Activated CD8-positive, alpha-beta memory T cell treated with anti-CD3 and anti-CD28 coated beads for 24 hours (primary cell): Measurements from ENCODE around the gene GALE.
"Not testable (repeated sequence)": the region's sequence is repeated elsewhere in the genome, so short reads cannot be mapped to it uniquely, and the experiment has no call there.

ENCODE experiments used
- DNase-seq: peaks from one replicate; pipeline ENCODE4 v3.0.0-alpha.2; 2020

The GALE gene

DNA sequence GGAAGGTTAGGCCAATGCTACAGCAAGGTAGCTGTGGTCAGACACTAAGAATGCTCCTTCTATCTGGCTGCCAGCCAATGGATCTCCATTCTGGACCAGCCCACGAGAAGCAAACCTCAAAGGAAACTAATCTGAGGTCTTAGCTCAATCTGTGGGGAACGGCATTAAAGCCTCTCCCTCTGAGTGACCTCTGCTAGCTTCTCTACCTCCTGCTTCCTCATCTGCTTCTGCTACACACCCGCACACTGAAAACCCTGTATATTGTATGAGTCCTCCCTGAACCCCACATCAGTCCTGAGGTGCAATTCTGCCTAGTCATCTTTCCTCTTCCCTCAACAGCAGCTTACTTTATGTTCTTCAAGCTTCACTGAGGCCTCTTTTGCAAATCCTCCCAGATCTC lies 6.9 kb upstream of the GALE start:
- no peak for DNase-seq

DNA sequence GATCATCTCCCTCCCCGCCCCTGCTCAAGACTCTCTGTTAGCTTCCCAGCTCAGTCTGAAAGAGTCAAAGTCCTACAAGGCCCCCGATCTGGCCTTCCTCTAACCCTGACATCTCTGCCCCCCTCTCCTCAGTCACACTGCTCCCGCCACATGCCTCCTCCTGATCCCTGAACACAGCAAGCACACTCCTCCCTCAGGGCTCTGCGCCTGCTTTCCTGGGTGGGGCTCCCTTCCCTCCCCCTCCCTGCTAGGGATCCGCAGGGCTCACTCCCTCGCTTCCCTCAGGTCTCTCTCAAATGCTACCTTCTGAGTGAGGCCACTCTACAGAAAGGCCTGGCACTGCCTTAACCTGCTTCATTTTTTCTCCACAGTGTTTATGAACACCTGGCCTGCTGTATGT lies 5.7 kb upstream of the GALE start:
- no peak for DNase-seq

DNA sequence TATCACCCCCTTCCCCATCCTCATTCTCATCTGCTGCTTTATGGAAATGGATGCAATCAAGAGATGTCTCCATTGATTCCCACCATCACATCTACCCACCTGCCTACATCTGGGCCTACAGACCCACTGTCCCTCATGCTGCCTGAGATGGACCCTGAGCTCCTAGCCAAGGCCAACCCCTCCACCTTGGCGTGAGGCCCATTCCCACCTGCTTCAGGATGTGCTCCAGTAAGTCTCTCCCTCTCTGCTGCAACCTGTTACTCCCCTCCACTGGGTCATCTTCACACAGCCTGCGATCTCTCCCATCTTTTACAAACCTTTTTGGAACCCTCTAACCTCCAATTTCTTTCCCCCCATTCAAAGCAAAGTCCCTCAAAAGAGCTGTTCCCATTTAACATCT lies 4.5 kb upstream of the GALE start:
- DNase-seq = no peak

DNA sequence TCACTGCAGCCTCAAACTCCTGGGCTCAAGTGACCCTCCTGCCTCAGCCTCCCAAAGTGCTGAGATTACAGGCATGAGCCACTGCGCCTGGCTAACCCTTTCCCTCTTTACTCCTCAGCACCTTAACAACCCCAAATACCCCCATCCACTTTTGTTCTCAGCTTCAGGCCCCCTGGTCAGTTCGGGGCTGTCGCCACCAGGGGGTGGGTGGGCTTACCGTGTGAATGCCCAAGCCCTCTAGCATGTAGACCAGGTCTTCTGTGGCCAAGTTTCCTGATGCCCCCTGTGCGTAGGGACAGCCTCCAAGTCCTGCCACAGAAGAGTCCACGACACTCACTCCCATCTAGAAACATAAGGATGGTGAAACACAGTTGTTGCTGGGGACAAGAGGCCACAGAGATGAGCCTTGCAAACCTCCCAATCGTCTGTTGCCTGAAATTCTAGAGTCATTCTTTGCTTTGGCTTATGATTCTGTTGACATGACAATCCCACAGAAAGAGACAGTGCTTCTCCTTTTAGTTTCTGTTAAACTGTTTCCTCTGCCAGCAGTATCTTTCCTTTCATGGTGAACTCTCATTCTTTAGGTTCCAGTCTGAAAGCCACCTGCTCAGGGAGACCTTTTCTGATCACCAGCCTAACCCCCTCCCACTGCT lies 3.8 kb upstream of the GALE start:
- no peak for DNase-seq

DNA sequence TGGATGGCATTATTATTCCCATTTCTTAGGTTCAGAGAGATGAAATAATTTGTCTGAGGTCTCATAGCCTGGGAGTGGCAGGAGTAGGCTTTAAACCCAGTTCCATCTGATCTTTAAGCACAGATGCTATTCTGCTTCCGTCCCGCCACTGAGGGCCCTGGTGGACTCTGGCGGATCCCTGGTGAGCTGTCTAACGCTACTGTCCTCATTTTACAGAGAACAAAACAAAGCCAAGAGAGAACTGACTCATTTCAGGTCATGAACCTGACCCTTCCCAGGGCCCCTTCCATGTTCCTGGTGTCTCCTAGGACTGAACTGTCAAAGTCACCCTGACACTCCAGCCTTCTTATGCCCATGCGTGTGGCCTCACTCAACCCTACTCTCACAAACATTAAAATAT lies 3.1 kb upstream of the GALE start:
- no peak for DNase-seq

DNA sequence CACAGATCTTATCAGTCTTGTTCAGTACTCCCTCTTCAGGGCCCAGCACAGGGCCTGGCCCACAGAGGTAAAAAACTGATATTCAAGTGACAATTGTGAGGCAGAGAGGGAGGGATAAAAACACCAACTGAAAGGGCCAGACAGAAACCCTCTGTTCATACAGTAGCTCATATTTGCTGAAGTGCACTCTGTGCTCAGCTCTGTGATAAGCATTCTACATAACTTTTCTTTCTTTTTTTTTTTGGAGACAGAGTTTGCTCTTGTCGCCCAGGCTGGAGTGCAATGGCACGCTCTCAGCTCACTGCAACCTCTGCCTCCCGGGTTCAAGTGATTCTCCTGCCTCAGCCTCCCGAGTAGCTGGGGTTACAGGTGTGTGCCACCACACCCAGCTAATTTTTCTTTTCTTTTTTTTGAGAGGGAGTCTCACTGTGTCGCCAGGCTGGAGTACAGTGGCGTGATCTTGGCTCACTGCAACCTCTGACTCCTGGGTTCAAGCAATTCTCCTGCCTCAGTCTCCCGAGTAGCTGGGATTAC lies 2.3 kb upstream of the GALE start:
- not testable (repeated sequence) for DNase-seq

DNA sequence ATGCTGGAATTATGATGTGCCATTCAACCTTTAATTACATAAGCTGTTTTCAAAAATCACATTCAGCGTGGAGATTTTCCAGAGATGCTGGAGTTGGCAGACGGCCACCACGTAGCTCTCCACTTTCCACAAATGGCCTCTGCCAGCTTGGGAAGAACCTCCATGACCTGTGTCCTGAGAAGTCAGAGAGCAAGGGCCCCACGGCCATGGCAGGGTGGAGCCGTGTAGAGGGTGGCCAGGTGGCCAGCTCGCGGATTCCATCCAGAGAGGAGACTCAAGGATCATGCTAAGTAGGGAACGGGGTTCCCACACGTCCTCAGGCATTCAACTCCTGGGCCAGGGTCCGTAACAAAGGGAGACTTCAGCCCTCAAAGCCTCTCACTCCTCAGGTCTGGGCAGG lies 1.3 kb upstream of the GALE start:
- DNase-seq = no peak

DNA sequence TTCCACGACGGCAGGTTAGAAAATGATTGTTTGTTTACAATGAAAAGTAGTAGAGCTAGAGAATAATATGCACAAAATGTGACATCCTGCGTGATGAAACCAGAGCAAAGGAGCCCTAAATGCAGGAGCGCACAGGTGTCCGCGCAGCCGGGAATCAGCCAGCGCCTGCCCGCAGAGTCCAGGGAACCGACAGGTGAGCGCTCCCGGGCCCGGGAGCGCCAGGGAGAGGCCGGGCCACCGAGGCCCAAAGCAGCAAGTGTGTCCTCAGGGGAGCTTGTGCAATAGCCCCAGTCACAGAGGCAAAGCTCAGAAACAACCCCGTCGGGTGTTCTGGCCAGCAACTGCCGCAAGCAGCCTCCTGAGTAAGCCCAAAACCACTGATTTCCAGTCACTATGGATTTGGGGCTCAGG lies 789 bp upstream of the GALE start:
- DNase-seq = no peak

DNA sequence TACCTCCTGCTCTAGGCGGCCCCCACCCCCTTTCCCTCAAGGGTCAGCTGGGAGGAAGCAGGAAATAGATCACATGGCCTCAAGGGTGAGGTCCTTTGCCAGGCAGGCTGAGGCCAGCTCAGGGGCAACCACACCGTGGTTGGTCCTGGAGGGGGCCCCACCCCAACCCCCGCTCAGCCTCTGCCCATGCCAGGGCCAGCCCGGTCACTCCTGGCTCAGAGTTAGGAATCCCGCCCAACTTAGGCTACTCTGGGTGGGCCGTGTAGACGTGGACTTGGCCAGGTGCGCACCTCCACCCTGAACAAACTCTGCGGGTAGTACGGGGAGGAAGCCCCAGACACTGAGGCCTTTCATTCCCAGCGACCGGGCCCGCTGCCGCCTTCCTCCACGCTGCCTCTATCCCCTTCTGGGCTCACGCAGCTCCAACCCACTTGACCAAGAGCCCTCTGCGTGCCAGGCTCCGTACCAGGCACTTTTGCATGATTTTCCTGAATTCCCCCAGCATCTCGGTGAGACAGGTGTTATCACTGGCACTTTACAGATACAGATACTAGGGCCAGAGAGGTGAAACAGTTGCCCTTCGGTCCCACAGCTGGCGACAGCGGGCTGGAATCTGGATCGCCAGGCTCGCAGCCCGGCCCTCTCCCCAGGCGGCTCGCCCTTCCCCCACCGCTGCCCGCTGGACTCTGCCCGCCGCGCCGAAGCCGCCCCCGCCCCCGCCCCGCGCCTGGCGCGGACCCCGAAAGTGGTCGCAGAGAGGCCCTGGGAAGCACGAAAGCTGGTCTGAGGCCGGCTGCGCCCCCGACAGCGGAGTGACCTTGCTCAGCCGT lies 769 bp downstream of the GALE start:
- DNase-seq = peak; percentile 72

DNA sequence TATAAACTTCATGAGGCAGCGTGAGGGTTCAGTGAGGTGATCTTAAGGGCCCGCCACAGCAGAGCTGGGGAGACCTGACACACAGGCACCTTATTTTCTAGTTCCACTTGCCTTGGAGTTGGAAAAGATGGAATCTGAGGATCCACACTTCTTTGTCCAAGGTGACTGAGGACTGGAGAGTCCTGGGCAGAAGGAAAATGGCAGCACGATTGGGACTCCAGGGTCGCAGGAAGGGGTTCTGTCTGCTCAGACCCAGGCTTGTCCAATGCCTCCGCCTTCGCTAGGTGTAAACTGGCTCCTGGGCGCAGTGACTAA lies 1.3 kb downstream of the GALE start:
- DNase-seq = no peak

DNA sequence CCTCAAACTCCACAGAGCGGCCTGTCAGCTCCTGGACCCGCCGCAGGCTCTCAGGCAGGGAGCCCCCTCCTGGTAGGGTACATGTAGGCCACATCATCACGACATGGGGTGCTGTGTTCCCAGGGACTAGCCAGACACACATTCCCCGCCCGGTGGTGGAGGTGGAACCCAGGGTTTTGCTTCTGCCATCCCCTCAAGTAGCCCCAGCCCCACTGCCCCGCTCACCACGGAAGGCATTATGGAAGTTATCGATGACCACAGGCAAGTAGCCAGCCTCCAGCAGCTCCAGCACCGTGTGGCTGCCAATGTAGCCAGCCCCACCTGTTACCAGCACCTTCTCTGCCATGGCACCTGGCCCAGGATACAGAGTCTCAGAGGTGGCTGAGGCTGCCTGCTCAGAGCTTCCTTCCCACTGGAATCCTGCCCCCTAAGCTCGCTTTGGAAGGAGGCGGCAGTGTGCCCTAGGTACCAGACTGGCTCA lies 1.9 kb downstream of the GALE start:
- no peak for DNase-seq

DNA sequence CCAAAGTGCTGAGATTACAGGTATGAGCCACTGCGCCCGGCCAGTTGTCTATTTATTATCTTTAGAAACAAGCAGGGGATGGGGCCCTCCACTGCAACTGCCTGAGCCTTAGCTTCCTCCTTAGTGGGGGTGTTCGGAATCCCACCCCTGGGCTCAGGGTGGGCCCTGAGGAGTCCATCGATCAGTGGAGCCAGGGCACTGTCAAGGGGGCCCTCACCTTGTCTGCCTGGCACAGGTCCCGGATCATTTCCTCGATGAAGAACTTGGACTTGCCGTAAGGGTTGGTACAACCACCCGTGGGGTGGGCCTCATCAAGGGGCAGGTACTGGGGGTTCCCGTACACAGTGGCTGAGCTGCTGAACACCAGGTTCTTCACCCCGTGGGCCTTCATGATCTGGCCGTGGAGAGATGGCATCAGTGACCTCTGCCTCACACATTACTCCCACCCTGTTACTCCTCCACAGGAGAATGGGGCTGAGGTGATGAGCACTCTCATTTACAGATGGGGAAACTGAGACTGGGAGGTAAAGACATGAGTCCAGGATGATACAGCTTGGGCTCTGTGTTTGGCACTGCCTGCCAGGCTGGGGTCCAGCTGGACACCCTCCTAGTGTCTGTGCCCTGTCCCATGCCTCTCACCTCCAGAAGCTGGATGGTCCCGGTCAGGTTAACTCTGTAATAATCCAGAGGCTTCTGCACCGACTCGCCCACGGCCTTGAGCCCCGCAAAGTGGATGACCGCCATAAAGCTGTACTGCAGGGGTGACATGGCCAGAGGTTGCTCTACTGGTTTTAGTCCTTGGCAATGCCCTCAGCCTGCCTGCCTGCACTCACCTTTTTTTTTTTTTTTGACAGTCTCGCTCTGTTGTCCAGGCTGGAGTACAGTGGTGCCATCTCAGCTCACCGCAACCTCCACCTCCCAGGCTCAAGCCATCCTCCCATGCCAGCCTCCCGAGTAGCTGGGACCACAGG lies 2.8 kb downstream of the GALE start:
- DNase-seq = no peak

DNA sequence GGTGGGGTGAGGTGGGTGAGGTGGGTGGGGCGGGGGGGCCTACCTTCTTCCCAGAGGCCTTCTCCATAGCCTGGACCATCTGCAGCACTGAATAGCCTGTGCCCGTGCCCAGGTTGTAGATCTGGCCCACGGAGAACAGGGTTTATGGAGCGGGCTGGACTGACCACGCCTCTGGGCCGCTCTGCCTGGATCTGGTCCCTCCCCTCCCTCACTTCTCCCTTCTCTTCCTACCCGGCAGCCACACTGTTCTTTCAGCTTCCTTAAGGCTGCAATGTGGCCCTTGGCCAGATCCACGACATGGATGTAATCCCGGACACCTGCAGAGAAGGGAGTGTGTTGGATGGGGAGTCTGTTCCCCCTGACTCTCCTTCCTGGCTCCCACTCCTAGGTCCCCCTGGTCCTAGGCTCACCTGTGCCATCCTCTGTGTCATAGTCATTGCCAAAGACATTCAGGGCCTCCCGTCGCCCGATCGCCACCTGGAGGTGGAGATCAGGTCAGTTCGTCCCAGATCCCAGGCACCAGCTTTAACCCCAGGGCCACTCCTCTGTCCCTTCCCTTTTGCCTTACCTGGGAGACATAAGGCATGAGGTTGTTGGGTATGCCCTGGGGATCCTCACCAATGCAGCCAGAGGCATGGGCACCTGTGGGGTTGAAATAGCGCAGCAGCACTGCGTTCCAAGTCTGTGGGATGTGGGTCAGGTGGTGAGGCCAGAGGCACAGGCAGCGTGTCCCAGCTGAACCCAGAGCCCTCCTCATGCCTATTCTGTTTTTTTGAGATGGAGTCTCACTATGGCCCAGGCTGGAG lies 3.9 kb downstream of the GALE start:
- no peak for DNase-seq

DNA sequence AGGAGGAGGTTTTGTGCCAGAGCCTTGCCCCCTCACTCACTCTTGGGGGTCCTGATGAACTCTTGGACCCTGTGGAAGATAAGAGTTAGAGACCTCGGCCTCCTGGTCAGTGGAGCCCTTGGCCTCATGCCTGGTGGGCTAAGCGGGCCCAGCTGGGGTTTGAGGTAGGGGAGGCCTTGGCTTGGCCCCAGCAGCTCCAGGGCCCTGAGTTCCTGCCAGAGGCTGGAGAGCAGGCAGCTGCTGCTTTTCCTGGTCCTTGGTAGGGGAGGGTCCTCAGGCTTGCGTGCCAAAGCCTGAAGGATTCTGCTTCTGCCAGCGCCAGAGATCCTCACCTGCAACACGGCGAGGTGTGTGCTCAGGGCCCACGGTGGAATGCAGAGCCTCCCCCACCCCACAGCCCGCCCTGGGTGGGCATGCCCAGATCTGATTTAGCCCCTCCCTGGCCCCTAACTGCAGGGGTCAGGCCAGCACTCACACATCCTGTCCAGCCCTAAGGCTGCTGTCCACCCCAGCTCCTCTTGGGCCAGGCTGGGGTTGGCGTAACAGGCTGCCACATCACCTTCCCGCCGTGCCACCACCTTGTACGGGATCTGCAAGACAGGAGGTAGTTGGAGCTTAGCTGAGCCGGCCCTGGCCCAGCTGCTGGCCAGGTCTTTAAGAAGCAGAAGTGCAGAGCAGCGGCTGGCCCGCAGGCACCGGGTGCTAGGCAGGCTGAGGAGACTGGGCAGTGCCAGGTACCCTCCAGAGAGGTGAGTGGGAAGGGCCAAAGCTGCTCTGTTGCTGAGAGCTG lies 4.7 kb downstream of the GALE start:
- DNase-seq = no peak

DNA sequence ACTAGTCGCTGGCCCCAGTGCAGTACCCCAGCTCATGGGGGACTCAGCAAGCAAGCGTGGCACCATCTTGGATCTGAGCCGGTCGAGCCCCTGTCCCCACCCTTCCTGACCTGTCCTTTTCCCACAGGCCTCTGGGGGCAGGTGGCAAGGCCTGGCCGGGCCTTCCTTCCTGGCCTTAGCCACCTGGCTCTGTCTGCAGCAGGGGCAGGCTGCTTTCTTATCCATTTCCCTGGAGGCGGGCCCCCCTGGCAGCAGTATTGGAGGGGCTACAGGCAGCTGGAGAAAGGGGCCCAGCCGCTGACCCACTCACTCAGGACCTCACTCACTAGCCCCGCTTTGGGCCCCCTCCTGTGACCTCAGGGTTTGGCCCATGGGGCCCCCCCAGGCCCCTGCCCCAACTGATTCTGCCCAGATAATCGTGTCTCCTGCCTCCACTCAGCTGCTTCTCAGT lies 5.8 kb downstream of the GALE start:
- DNase-seq = not testable (repeated sequence)

DNA sequence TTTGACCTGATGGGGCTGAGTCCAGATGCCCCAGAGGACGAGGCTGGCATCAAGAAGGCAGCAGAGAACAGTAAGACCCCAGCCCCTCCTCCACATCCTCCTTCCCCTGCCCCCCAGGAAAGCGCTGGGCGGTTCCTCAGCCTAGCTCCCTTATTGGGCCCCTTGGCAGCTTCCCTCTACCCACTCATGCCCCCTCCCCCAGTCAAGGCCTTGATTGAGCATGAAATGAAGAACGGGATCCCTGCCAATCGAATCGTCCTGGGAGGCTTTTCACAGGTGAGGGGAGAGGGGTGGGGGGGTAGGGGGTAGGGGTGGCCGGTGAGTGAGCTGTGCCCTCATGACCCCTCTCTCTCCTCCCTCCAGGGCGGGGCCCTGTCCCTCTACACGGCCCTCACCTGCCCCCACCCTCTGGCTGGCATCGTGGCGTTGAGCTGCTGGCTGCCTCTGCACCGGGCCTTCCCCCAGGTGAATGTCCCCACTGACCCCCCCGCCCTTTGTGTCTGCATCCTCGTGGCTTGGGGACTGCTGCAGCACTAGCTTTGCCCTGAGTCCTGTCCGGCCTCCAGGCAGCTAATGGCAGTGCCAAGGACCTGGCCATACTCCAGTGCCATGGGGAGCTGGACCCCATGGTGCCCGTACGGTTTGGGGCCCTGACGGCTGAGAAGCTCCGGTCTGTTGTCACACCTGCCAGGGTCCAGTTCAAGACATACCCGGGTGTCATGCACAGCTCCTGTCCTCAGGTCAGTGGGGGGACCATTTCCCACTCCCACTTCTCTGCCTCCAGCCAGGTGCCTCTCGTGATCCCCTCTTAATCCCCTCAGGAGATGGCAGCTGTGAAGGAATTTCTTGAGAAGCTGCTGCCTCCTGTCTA lies 6.5 kb downstream of the GALE start:
- no peak for DNase-seq

DNA sequence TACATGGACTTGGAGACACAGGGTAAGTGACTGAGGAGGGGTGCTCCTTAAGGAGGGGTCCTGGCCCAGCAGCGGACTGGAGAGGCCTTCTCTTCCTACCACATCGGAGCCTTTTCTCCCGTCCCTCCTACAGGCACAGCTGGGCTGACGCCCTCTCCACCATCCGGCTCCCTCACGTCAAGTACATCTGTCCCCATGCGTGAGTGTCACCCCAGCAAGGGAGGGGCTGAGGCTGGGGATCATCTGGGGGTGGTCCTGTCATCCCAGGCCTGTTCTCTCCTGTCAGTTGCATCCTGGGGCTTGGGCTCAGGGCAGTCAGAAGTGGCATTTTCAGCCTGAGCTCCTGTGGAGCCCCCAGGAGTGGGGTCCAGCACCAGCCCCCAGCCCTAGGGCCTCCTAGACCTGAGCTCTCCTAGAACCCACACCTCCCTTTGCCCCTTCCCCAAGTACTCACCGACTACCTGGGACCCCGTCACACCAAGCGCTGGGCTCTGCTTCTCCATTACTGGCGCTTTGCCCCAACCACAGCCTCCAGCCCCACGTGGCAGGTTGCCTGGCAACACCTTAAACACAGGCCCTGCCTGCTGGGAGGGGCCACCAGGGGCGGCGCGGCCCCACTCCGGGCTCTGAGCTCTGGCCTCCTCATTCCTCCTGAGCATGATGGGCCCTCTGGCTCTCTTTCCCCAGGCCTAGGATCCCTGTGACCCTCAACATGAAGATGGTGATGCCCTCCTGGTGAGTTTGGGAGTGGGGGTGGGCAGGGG lies 7.4 kb downstream of the GALE start:
- peak; percentile 62 for DNase-seq

DNA sequence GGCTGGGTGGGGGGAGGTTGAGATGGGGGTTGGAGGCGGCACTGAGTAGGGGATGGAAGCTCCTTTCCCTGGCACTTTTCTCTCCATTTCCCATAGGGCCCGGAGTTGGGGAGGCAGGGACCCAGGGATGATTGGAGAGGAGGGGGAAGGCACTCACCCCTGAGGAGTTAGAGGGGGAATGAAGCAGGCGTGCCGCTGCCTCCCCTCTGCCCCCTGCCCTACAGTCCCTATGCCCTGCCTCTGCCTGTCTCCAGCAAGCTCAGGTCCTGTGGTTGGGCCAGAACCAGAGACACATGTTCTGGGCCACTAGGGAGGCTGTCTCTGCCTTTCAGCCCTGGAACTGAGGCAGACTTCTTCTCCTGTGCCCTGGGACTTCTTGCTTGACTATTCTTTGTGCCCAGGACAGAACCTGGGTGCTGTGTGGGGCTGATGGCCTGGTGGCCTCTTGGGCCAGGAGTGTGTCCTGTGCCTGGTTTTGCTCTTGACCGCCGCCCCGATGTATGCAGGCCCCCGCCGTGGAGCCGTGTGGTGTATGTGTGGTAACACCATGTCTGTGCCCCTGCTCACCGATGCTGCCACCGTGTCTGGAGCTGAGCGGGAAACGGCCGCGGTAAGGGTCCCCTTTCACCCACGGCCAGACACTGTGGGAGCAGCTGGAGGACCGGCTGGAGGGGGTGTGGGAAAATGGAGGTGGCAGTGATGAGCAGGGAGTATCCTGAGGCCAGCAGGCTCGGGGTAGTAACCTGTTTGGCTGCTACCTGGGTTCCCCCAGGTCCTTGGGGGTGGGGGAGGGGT lies 8.2 kb downstream of the GALE start:
- DNase-seq = no peak
